Stimulated activated CD4-positive, alpha-beta T cell treated with anti-CD3 and anti-CD28 coated beads, Interleukin-4, amount 100 ng/mL, for 1 hour (primary cell): ENCODE results near the gene ADTRP.
A peak's percentile ranks its signal among the peaks of the same experiment; 100 is the strongest.

Experiments
- DNase-seq: peaks from one replicate; pipeline ENCODE4 v3.0.0-alpha.2; 2020

The ADTRP gene

DNA sequence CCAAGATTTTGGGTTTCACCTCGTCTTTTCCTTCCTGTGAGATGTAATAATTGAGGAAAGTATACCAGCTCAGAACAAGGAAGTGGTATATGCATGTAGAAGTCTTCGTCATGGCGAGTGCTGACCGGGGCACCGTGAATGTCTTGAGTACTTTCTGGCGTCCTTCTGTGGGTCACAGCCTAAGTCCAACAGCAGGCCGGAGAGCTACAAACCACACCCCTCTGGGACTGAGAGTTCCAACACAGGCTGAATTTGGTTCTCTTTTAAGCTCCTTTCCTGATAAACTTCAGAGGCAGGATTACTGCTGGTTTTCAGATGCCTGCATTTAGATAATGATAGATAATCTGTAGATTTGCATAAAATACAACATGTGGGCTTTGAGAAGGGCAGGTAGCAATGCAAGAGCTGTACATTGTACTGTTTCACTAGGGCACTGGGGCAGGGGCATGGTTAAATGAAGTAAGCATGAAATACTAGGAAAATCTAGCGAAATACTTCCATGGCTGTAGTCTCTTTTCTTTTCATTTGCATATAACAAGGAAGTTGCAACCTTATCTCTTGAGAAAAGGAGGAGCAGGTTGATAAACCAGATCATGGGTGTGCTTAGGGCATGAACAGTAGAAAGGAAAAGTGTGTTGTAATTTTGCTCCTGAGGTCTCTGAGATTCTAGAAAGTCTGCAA is at the start of gene ADTRP:
Gene ADTRP (minus strand): TSS at position 156 of the 681 bp plus-strand sequence. CDS start 44 bp downstream, at position 112.
- DNase-seq, result no peak

DNA sequence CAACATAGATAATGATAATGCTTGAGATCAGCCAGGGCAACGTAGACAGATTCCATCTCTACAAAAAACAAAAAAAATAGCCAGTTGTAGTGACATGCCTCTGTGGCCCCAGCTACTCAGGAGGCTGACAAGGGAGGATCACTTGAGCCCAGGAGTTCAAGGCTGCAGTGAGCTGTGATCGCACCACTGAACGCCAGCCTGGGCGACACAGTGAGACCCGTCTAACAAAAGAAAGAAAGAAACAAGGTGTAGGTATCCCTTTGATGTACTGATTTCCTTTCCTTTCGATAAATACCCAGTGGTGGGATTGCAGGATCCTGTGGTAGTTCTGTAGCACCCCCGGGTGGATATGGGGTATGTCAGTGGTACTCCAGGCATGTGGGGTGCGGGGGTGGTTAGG is 48.2 kb upstream of the ADTRP start:
- DNase-seq, result no peak

DNA sequence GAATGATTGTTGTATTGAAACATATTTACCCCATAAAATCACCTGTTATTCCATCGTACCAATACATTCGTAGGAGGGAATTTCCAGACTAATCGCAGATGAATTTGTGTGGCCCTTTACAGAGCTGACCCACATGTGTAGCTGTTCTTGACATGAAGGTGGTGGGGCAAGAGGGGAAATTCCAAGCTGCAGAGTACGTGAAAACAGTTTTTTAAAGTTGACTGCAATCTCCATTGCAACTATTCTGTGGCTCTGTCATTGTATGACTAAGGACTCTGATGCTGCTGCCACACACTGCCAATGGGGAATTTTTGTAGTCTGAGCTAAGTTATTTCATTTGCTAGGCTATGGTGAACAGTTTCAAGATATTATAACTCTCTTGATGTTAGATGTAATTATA is 46.4 kb upstream of the ADTRP start:
- DNase-seq, result no peak

GRCh38 chr6:11822346-11822745 is 43.7 kb upstream of the ADTRP start:
- no peak for DNase-seq

GRCh38 chr6:11821781-11822180 is 43.2 kb upstream of the ADTRP start:
- DNase-seq, result no peak

GRCh38 chr6:11820821-11821220 is 42.2 kb upstream of the ADTRP start:
- no peak for DNase-seq

GRCh38 chr6:11819486-11819885 is 40.9 kb upstream of the ADTRP start:
- DNase-seq, result no peak

GRCh38 chr6:11815231-11815630 is 36.6 kb upstream of the ADTRP start:
- DNase-seq, result no peak

DNA sequence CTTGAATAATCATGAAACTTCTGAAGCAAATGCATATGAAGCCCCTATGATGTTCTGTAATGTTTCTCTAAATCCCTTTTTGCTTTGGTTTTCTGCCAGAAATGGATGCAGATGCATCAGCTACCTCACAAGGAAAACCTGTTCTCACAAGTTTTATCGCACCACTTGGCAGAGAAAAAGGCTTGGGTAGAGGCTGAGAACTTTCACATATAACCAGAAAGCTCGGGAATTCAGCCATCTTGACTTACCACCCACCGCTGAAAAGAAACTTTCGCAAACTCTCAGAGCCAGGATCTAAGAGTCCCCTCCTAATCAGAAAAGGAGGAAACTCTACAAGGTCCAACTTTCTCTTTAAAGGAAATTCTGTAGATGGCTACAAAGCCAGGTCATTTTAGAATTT is 36.2 kb upstream of the ADTRP start:
- DNase-seq, result no peak

DNA sequence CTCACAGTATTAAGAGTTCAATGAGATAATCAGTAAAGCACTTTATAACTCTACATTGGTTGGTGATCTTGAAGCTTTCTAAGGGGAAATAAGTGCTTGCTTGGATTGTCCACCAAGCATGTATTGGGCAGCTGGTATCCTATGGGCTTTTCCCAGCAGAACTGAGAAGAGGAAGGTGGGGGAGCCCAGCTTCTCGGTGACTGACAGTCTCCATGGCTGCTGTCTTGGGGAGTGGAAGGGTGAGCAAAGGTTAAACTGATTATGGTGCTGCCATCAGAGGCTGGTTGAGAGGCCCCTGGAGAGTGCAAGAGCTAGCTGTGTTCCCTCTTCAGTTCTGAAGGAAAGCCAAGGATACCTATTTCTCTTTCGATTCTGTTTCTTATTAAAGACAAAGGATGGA is 35.5 kb upstream of the ADTRP start:
- no peak for DNase-seq

GRCh38 chr6:11813606-11814005 is 35.0 kb upstream of the ADTRP start:
- DNase-seq, result no peak

DNA sequence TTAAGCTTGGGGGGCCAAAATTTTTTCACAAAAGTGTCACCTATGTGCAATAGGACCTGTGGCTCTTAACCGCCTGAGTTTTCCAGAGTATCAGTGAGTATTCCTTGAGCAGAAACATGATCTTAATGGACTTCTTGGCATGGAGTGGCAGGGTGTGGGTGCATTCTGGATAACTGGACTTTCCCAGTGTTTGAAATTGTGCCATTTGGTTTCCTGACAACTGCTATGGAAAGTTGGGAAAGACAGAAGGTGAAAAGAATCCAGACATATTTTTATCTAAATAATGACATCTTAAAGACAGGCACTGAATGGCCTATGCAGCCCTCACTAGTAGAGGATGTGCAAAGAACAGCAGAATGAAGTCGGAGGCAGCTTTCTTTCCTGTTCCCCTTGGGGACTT is 34.3 kb upstream of the ADTRP start:
- no peak for DNase-seq

- no peak for DNase-seq
Measured at GRCh38 chr6:11812439-11812838, 33.8 kb upstream of the ADTRP start.

GRCh38 chr6:11811644-11812264 is 33.2 kb upstream of the ADTRP start:
- no peak for DNase-seq

DNA sequence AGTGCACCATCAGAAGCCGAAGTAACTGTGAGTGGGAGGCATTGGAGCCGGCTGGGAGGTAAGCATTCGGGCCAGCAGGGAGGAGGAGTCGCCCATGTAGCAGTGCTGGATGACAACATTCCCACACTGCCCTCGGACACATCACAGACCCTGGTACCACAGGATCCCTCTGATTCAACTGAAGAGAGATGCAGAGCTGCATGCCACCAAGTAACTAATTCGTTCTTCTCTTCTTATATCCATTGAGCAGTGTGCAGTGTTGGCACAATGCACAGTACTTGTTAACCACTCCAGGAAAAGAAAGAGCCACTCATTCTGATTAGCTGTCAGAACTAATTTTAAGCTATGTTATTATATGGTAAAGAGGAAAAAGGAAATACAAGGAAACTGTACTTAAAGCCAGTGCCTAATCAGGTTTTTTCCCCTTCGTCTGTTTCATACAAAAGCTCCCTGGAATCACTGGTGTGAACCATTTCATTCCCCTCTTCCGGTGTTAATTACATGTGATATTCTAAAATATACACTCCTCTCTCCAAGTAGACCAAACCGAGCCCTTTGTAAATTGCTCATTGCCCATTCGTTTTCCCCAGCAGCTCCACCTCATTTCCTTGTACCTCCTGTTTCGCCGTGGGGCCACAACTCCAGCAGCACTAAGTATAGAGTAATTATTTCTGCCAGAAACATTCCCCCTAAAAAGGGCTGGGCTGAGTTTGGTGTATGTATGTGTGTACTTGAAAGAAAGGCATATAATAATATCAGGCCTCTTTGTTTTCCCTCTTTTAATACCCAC is 32.4 kb upstream of the ADTRP start:
- no peak for DNase-seq

DNA sequence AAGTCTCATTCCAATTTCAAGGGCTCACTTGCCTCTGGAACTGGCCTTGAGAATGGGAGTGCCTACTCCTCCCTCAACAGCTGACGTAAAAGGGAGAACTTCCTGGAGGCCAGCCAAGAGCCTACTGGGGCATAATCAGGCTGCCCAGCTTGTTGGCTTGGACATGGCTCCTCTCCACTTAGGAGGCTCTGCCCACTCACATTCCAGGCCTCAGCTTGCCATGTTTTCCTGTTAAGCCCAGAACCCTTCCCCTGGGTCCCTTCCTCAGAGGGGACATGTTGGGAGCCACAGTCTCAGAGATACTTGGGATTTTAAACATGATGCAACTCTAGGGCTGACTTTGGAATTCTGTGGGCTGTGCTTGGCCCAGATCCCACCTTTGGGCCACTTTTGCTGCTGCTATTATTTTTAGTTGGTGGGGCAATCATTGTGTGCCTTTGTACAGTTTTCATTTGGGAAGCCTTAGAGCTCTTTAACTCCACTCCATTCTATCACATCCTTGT is 31.5 kb upstream of the ADTRP start:
- no peak for DNase-seq

GRCh38 chr6:11808054-11808453 is 29.5 kb upstream of the ADTRP start:
- DNase-seq, result no peak

DNA sequence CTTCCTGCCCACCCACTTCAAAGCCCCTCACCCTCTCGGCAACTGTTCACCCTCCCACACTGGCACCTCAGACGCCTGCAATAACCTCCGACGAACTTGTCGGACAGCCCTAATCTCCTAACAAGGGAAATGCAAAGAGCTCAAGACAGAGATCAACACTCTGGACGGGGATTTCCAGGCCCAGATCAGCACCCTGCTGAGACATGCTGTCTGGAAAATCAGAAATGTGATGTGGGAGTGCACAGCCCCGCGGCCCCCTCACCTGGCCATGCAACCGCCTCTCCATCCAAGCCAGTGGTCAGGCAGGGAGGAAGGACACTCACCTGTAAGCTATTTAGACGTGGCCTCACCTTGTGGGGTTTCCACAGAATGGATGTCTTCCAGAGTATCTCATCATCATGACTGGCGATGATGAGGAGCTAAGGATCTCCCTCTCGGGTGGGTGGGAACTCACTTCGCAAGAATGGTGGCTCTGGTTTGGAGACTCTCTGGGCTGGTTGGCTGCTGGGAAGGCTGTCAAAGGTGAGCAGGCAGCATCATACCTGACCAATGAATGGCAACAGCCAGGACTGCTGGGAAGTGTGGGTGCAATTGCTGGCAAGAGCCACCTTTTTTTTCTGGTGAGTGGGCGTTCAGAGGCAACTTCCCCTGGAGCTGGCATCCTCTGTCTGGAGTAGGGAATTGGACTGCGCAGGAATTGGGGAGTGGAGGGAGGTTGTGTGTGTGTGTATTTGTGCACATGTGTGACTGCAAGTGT is 28.1 kb upstream of the ADTRP start:
- peak; percentile 24 for DNase-seq

GRCh38 chr6:11805259-11806053 is 26.9 kb upstream of the ADTRP start:
- no peak for DNase-seq

DNA sequence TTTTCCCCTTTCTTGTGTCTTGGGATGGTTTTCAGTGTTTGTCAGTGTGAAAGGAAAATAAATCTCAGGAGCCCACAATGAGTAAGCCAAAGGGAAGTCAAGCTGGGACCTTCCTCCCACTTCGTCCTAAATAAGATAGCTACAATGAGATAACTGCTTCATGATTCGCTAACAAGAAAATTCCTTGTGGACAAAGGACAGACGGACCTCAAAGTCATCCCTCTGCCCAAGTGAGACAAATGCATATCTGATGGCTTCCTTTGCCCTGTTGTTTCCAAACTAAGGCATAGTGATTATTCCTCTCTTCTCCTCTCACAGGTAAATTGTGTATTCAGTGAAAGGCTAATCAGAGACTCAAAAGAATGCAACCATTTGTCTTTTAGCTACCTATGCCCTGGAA is 26.1 kb upstream of the ADTRP start:
- DNase-seq, result no peak

DNA sequence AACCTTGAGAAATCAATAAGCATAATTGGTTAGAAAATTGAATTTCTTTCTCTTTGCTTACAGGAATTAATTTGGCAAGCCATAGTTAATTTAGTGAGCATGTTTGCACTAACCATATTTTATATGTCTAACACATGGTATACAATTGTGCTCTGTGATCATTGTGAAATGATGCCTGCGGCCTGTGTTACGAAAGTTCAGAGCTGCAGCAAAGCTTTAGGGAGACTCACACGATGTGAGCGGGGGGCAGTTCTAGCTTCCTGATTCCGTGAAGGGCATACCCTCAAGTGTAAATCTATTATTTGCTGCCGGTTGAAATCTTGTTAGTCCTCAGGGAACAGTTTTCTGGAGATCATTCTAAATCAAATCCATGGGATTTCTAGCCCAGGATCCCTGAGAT is 25.5 kb upstream of the ADTRP start:
- DNase-seq, result no peak

DNA sequence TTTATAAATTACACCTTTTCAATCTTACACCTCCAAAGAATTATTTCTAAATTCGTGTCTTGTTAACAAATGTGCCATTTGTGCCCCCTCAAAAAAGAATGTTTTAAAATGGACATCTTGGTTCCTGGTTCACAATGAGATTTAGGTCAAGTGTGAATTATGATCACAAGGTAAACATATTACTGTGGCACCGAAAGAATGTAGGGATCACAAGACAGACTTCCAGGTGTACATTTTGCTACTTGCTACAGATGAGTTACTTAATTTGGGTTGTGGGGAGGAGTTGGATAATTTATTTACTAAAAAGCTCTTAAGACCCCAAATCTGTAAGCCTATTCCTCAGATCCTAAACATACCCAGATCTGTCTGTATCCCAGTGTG is 25.0 kb upstream of the ADTRP start:
- no peak for DNase-seq
